Stomach (tissue), 4 donors: ENCODE results near the gene PRDM2.

Experiments
- CTCF ChIP-seq, 7 experiments: fragments of 450-650 bp in 4 of 7; fragments of 200-600 bp in 3 of 7; sonication (generic) in 3 of 7; IDR thresholded peaks; one replicate each; pipeline ENCODE4 v1.5.1; 2016 to 2019; ENCODE audit warnings: antibody characterized with exemption in 7 of 7, control low read depth in 2 of 7, mild to moderate bottlenecking in 1 of 7
- EP300 ChIP-seq: sonication (generic); formaldehyde crosslinking; IDR thresholded peaks from one replicate; pipeline ENCODE4 v1.6.1; 2017; ENCODE audit warnings: antibody characterized with exemption
- POLR2A ChIP-seq, 4 donors: fragments of 450-650 bp; IDR thresholded peaks; one replicate each; pipeline ENCODE4 v1.6.1; 2016; ENCODE audit warnings: antibody characterized with exemption in 4 of 4, control low read depth in 2 of 4, mild to moderate bottlenecking in 1 of 4, moderate library complexity in 1 of 4
- POLR2AphosphoS5 ChIP-seq, 3 donors: sonication (generic); formaldehyde crosslinking; IDR thresholded peaks; one replicate each; pipeline ENCODE4 v1.6.1; 2016; ENCODE audit warnings: antibody characterized with exemption in 3 of 3

DNA sequence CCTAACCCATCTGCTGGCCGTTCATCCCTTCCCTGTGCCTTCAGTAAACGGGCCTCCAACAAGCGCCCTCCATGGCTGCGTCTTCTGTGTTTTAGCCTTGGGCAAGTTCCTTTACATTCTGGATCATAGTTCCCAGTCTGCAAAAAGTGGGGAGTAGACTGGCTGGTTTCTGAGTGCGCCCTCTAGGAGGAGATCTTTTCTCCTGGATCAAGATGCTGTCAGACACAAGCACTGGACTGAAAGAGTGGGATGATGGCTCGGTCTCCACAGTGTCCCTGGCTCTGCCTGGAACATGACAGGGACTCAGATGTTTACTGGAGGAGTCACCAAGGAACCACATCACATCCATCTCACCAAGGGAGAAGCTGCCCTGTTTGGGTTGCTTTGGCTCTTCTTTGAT is 88.8 kb downstream of the PRDM2 start:
- no peak for TF ChIP-seq POLR2AphosphoS5 (IDR thresholded peaks at IDR 0.05)
- TF ChIP-seq POLR2A (IDR thresholded peaks at IDR 0.05), result no peak
- no peak for TF ChIP-seq CTCF (IDR thresholded peaks at IDR 0.05)
- no peak for TF ChIP-seq EP300
